ENCODE measurements around the gene ANKRD50. TPM values are rescaled to one million over a fixed set of nuclear protein-coding genes. Genes with fewer than 3 reads are reported as not detected.
A peak's percentile ranks its signal among the peaks of the same experiment; 100 is the strongest.

Gene ANKRD50
- total RNA-seq, 6 experiments from 2014 or later = 17.1 to 23.2 (median 18.2) TPM

- TF ChIP-seq CTCF (IDR thresholded peaks at IDR 0.05) = no peak
- peaks cover 41% of the 10 kb centered on the region for H3K36me3 Mint-ChIP-seq (ENCODE audit: low read depth)
- H3K9me3 Mint-ChIP-seq = no peaks in the 10 kb centered on the region
- H3K27ac Mint-ChIP-seq = no peak overlapping the region
- H3K4me1 Mint-ChIP-seq (ENCODE audit: low read depth) = peaks cover 36% of the 10 kb centered on the region
- no peak overlapping the region for H3K4me3 Mint-ChIP-seq
- no peak for DNase-seq
- H3K27me3 Mint-ChIP-seq (ENCODE audit: insufficient read depth) = no peaks in the 10 kb centered on the region; the same call in 1 of the 2 replicates
Measured at GRCh38 chr4:124685851-124686250, 26.7 kb downstream of the ANKRD50 start.

GRCh38 chr4:124684301-124684700 is 28.2 kb downstream of the ANKRD50 start:
- Mint-ChIP-seq H3K4me3 (no peak overlapping the region), H3K36me3 (ENCODE audit: low read depth) (peaks cover 37% of the 10 kb centered on the region), H3K27ac (0 out of 2 replicates have a peak overlapping the region, but pooled peaks have one; percentile 8), H3K27me3 (ENCODE audit: insufficient read depth) (no peaks in the 10 kb centered on the region; the same call in 1 of the 2 replicates), H3K9me3 (no peaks in the 10 kb centered on the region), H3K4me1 (ENCODE audit: low read depth) (peaks cover 33% of the 10 kb centered on the region)
- no peak for DNase-seq
- TF ChIP-seq CTCF (IDR thresholded peaks at IDR 0.05) = no peak

GRCh38 chr4:124682384-124682783 is 30.1 kb downstream of the ANKRD50 start:
- TF ChIP-seq CTCF (IDR thresholded peaks at IDR 0.05) = no peak
- peaks cover 30% of the 10 kb centered on the region for H3K4me1 Mint-ChIP-seq (ENCODE audit: low read depth)
- no peaks in the 10 kb centered on the region; the same call in 1 of the 2 replicates for H3K27me3 Mint-ChIP-seq (ENCODE audit: insufficient read depth)
- no peak overlapping the region for H3K27ac Mint-ChIP-seq
- DNase-seq = no peak
- H3K36me3 Mint-ChIP-seq (ENCODE audit: low read depth) = peaks cover 28% of the 10 kb centered on the region
- no peaks in the 10 kb centered on the region for H3K9me3 Mint-ChIP-seq
- no peak overlapping the region for H3K4me3 Mint-ChIP-seq

- no peaks in the 10 kb centered on the region for H3K9me3 Mint-ChIP-seq
- H3K4me1 Mint-ChIP-seq (ENCODE audit: low read depth) = no peaks in the 10 kb centered on the region
- H3K36me3 Mint-ChIP-seq (ENCODE audit: low read depth) = peaks cover 30% of the 10 kb centered on the region
- no peak overlapping the region for H3K27ac Mint-ChIP-seq
- DNase-seq = no peak
- H3K4me3 Mint-ChIP-seq = no peak overlapping the region
- no peaks in the 10 kb centered on the region for H3K27me3 Mint-ChIP-seq (ENCODE audit: insufficient read depth)
- TF ChIP-seq CTCF (IDR thresholded peaks at IDR 0.05) = no peak
Measured at GRCh38 chr4:124666496-124666895, 46.0 kb downstream of the ANKRD50 start.

GRCh38 chr4:124658795-124659194 is 53.7 kb downstream of the ANKRD50 start:
- no peak overlapping the region for H3K27ac Mint-ChIP-seq
- H3K4me3 Mint-ChIP-seq = no peak overlapping the region
- no peak for TF ChIP-seq CTCF (IDR thresholded peaks at IDR 0.05)
- no peaks in the 10 kb centered on the region for H3K4me1 Mint-ChIP-seq (ENCODE audit: low read depth)
- DNase-seq = no peak
- H3K27me3 Mint-ChIP-seq (ENCODE audit: insufficient read depth) = no peaks in the 10 kb centered on the region; the same call in 1 of the 2 replicates
- no peaks in the 10 kb centered on the region for H3K36me3 Mint-ChIP-seq (ENCODE audit: low read depth)
- H3K9me3 Mint-ChIP-seq = no peaks in the 10 kb centered on the region

- H3K27me3 Mint-ChIP-seq (ENCODE audit: insufficient read depth) = peaks cover 2% of the 10 kb centered on the region; the same call in 1 of the 2 replicates
Measured at GRCh38 chr4:124650614-124651013, 61.9 kb downstream of the ANKRD50 start.

More at GRCh38 chr4:124650614-124651013, 61.9 kb downstream of the ANKRD50 start:
- TF ChIP-seq CTCF (IDR thresholded peaks at IDR 0.05) = no peak
- Mint-ChIP-seq H3K4me3 (no peak overlapping the region), H3K27ac (no peak overlapping the region), H3K36me3 (ENCODE audit: low read depth) (peaks cover 8% of the 10 kb centered on the region), H3K4me1 (ENCODE audit: low read depth) (peaks cover 19% of the 10 kb centered on the region), H3K9me3 (no peaks in the 10 kb centered on the region)
- DNase-seq = no peak
